ENCODE results near the gene ENAH. TPM values are rescaled to one million over a fixed set of nuclear protein-coding genes. Genes with fewer than 3 reads are reported as not detected.

ENAH gene
- total RNA-seq, 1 experiment from 2014 or later = 285 TPM

- H3K4me2 ChIP-seq (ENCODE audit: insufficient read depth, insufficient read length, low read length) = no peak overlapping the region
- H3K9me3 ChIP-seq (ENCODE audit: control insufficient read depth, low read depth, low read length) = no peaks in the 10 kb centered on the region
- H4K8ac ChIP-seq (replicated peaks; ENCODE audit: insufficient read length, low read depth, low read length) = no peak overlapping the region
- H2BK15ac ChIP-seq (ENCODE audit: low read depth, low read length) = no peak overlapping the region
- H3K27ac ChIP-seq (ENCODE audit: insufficient read length, low read depth, low read length) = no peak overlapping the region
- no peak for DNase-seq
- H3K27me3 ChIP-seq (ENCODE audit: insufficient read depth, low read length) = no peaks in the 10 kb centered on the region
- no peak overlapping the region for H2BK5ac ChIP-seq (ENCODE audit: insufficient read length, low read length)
- peaks cover 7% of the 10 kb centered on the region; the same call in 1 of the 2 replicates for H3K4me1 ChIP-seq (ENCODE audit: insufficient read depth, low read length)
- H3K56ac ChIP-seq (ENCODE audit: insufficient read length, low read depth, low read length) = no peak overlapping the region
- H3K9ac ChIP-seq (ENCODE audit: extremely low read depth, insufficient read length, low read length) = no peak overlapping the region
- no peak overlapping the region for H2BK12ac ChIP-seq (ENCODE audit: insufficient read length, low read depth, low read length)
- H3K27me3 Mint-ChIP-seq (ENCODE audit: low read depth) = peaks cover 2% of the 10 kb centered on the region
- no peak overlapping the region for H4K5ac ChIP-seq (ENCODE audit: insufficient read length, low read depth, low read length)
- no peak overlapping the region for H3K4me3 Mint-ChIP-seq
- peaks cover 26 to 28% of the 10 kb centered on the region in 2 experiments for H3K4me1 Mint-ChIP-seq
- H2AK5ac ChIP-seq (ENCODE audit: insufficient read length, low read length) = no peak overlapping the region
- H3K18ac ChIP-seq (ENCODE audit: insufficient read length, low read depth, low read length) = no peak overlapping the region
- no peaks in the 10 kb centered on the region for H3K23me2 ChIP-seq (ENCODE audit: insufficient read length, low read depth, low read length, poor library complexity, severe bottlenecking)
- no peaks in the 10 kb centered on the region for H3K36me3 Mint-ChIP-seq (ENCODE audit: insufficient read depth in 1 of 3, low read depth in 3 of 3)
- H3K4ac ChIP-seq (ENCODE audit: low read depth, low read length) = no peak overlapping the region
- H4K20me1 ChIP-seq (ENCODE audit: control insufficient read depth, insufficient read depth, insufficient read length) = no peaks in the 10 kb centered on the region
- no peak overlapping the region for H2BK120ac ChIP-seq (ENCODE audit: low read depth, low read length, poor library complexity, severe bottlenecking)
- H3T11ph ChIP-seq (ENCODE audit: low read length) = no peak overlapping the region
- no peak overlapping the region for H4K91ac ChIP-seq (ENCODE audit: insufficient read length, low read depth, low read length)
- no peak overlapping the region for H3K23ac ChIP-seq (ENCODE audit: insufficient read length, low read depth, low read length)
- no peaks in the 10 kb centered on the region for H3K79me1 ChIP-seq (ENCODE audit: insufficient read depth, low read depth, low read length, poor library complexity, severe bottlenecking)
- no peak for TF ChIP-seq CTCF (conservative IDR thresholded peaks at IDR 0.05)
- no peak overlapping the region for H2AFZ ChIP-seq (ENCODE audit: low read length)
- H3K14ac ChIP-seq (ENCODE audit: insufficient read depth, low read length) = no peak overlapping the region; the same call in 1 of the 2 replicates
- H3K9me3 Mint-ChIP-seq = no peaks in the 10 kb centered on the region
- no CpG with 5 or more reads among the region's 26 CpGs for WGBS (ENCODE audit: extremely low coverage, insufficient read length, low lambda C conversion rate)
- no peaks in the 10 kb centered on the region for H3K79me2 ChIP-seq (ENCODE audit: insufficient read depth, low read length)
- no peak overlapping the region for H2BK20ac ChIP-seq (ENCODE audit: low read depth, low read length, poor library complexity, severe bottlenecking)
- H3K27ac Mint-ChIP-seq = no peak overlapping the region
These were observed 185.5 kb downstream of the ENAH start for GRCh38 chr1:225467193-225468020.
